Frontal cortex (tissue), 4 donors: Measurements from ENCODE around the gene KRT5. TPM values are rescaled to one million over a fixed set of nuclear protein-coding genes. Genes with fewer than 3 reads are reported as not detected.

Source experiments
- DNase-seq, 2 donors: peaks; one replicate each; pipeline ENCODE4 v3.0.0; 2012; ENCODE audit warnings: low spot score in 2 of 2
- FAIRE-seq: peaks from 2 replicates; lab custom pipeline; 2012; peaks lifted over from hg19 to GRCh38; lab: Jason Lieb, UNC
- total RNA-seq: library from RNA; depleted of rRNA; stranded (reverse); fragments of >200 nt; gene quantifications from one replicate; pipeline ENCODE4 v1.2.3, GENCODE V29; 2014
- donor health status: control.
- donor health status: control.
- donor health status: control.

Gene KRT5
- total RNA-seq: not detected

GRCh38 chr12:52519826-52520662 lies at the start of gene KRT5:
TSS of gene KRT5 (minus strand) at chr12:52520394. CDS start at chr12:52520296, 98 bp downstream.
- DNase-seq: no peak
- FAIRE-seq: no peak

DNA sequence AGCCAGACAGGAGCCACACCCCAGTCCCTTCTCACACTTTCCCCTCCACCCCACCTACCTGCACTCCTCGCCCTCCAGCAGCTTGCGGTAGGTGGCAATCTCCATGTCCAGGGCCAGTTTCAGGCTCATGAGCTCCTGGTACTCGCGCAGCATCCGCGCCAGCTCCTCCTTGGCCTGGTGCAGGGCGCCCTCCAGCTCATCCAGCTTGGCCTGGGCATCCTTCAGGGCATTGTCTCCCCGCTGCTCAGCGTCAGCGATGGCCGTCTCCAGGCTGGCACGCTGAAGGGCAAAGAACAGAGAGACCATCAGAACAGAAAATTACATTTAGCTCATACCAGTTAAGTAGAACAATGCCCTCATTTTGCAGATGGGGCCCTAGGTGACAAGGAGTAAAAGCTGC lies 47.9 kb upstream of the KRT5 start:
- FAIRE-seq (no peak), DNase-seq (no peak)

DNA sequence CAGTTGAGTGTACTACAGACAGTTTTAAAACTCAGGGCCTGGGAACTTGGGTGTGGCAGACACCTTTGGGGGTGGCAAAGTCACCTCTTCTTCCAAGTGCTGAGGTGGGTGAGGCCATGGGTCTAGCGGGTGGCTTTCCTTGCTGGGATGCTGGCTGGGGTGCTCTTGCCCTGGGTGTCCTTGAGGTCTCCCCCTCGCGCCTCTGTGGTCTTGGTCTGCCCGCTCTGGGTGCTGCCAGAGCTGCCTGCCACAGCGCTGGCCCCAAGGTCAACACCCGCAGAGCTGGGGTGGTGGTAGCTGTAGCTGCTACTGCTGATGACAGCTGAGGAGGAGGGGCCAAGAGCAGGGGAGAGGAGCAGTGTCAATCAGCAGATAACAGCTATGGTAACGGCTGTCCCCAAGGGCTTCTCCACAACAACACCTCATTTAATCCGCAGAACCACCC lies 46.7 kb upstream of the KRT5 start:
- no peak for DNase-seq
- FAIRE-seq: no peak

DNA sequence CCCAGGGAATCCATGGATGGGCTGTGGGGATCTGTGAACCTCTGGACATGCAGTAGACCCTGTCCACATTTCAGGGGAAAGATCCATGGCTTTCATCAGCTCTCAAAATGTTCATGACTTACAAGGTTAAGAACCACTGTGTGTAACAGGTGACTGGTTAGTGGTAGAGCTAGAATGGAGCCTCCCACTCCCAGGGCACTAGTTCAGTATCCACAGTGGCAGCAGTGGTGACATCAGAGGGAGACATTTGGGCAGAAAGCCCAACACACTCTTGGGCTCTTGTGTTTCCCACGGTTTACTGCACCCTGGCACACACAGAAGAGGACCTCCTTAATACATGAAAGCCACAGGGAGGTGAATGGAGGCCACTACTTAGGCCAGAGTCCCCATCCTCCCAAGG lies 44.4 kb upstream of the KRT5 start:
- DNase-seq (no peak), FAIRE-seq (no peak)

GRCh38 chr12:52561880-52562449 lies 41.8 kb upstream of the KRT5 start:
- FAIRE-seq: no peak
- DNase-seq: no peak

GRCh38 chr12:52559979-52560378 lies 39.8 kb upstream of the KRT5 start:
- DNase-seq (no peak), FAIRE-seq (no peak)

DNA sequence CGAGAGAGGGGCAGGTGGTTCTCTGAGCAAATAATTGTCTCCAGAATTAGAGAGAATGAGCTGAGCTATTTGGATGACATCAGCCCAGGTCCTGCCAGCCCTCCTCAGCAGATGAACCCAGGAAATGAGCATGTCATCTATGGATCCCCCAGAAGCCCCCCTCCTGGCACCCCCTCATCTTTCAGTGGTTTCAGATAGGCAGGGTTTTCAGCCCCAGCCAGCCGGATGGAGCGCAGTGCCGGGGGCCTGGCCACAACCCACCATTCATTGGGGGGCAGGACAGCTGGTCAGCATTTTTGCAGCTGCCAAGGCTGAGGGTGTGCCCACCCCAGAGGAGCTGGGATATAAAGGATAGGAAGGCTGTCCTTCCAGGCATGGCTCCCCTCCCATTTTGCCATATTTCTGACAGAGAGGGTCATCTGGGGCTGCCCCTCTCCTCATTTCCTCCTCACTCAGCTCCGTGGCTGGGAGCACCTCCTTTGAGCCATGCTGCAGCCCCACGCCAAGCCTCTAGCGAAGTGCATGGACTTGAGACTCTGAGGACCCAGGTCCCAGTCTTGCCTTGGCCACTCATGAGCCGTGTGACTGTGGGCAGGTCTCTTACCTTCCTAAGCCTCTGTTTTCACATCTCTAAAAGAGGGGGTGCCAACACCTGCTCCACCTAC lies 38.7 kb upstream of the KRT5 start:
- FAIRE-seq (no peak), DNase-seq (no peak)

- no peak for FAIRE-seq
- no peak for DNase-seq
These were observed 37.3 kb upstream of the KRT5 start for GRCh38 chr12:52557476-52557875.

DNA sequence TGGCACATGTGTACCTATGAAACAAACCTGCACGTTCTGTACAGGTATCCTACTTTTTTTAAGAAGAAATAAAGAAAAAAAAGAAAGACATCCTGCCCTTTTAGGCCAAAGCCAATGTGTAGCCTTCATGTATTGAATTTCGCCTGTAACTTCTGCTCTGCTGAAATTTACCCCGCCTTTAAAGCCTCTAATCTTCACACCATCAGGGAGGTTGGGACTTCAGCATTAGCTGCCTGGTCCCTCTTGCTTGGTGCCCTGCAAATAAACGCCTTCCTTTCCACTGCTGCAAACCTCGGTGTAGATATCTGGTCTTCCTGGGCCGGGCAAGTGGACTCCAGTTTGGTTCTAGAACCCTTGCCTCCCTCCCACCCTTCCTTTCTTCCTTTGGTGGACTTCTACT lies 35.4 kb upstream of the KRT5 start:
- FAIRE-seq (no peak), DNase-seq (no peak)

DNA sequence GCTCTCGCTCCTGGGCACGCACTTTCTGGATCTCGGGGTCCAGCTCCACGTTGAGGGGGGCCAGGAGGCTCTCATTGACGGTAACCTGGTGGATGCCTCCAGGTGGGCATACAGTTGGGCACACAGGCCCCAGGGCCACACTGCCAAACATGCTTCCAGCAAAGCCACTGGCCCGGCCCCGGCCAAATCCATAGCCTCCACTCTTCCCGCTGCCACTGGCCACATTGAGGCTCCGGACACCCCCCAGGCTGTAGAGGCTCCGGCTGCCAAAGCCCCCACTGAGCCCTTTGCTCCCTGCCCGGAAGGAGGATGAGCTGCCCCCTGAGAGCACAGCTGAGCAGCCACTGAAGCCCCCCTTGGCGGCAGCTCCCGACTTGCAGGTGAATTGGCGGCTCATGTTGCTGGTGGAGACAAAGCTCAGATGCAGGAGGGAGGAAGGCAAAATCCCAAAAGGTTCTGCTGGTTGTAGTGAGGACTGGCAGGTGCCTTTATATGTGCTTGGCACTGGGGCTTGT lies 32.5 kb upstream of the KRT5 start, which contains the start of gene KRT71:
KRT71 (minus strand) TSS at position 465 of the 515 bp plus-strand sequence; CDS start at position 397, 68 bp downstream.
- FAIRE-seq: no peak

DNA sequence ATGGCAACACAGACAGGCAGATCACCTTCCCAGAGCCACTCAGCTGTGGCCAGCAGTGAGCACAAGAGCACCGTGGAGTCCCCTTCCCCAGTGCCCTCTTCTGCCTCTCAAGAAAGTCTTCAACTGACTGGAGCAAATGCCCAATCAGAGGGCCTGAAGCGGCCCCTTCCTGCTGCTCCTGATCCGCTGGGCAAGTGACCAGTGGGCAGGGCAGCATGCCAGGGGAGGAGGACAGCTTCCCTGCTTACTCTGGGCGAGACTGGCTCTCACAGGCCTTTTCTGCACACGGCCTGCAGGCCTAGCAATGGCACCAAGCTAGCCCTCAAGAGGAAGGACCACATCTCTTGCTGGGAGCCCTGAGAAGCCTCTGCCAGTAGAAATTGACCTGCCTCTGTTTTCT lies 31.9 kb upstream of the KRT5 start:
- no peak for DNase-seq

More for the DNA sequence above, 32.5 kb upstream of the KRT5 start, which contains the start of gene KRT71:
- no peak for DNase-seq

GRCh38 chr12:52551216-52551865 lies 31.1 kb upstream of the KRT5 start:
- no peak for FAIRE-seq
- DNase-seq: no peak

More for the DNA sequence above, 31.9 kb upstream of the KRT5 start:
- FAIRE-seq: no peak

DNA sequence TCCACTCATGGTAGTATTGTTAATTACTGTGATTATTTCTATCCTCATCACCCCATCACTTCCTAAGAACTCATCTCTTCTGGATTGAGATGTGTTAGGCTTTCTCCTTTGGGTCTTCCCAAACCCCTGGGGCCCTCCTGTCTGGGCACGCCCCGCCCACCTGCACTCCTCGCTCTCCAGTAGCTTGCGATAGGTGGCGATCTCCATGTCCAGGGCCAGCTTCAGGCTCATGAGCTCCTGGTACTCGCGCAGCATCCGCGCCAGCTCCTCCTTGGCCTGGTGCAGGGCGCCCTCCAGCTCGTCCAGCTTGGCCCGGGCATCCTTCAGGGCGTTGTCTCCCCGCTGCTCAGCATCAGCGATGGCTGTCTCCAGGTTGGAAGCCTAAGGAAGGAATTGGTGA lies 25.9 kb upstream of the KRT5 start:
- FAIRE-seq (no peak), DNase-seq (no peak)

- no peak for FAIRE-seq
- peak in 1 of 2 donors; percentile 56 for DNase-seq
These were observed 24.0 kb upstream of the KRT5 start for GRCh38 chr12:52543985-52544883.

GRCh38 chr12:52542785-52543318 lies 22.7 kb upstream of the KRT5 start:
- DNase-seq (no peak), FAIRE-seq (no peak)

DNA sequence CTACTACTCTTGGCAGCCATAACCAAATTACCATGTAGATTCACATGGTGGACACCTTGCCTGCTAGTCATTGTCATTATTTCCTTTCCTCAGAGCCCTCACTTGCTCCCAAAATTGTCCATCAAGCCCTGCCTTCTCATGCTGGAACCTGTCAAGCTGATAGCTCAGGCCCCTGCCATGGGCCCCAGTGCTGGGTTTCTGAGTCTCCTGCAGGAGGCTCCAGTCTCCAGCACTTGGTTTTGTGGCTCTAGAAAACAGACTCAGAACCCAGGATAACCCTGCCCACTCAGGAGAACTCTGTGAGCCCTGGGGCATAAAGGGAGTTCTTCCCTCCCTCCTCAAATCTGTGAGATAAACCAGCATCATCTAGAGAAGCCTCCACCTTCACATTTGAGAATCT lies 22.0 kb upstream of the KRT5 start:
- DNase-seq (no peak), FAIRE-seq (no peak)

- FAIRE-seq (no peak), DNase-seq (no peak)
These were observed 21.5 kb upstream of the KRT5 start for GRCh38 chr12:52541709-52542108.

- DNase-seq: no peak
- FAIRE-seq: no peak
These were observed 20.3 kb upstream of the KRT5 start for GRCh38 chr12:52540531-52540930.

- FAIRE-seq: no peak
- DNase-seq: no peak
These were observed 19.6 kb upstream of the KRT5 start for GRCh38 chr12:52539821-52540173.
